ENCODE results near the gene MRGPRD. TPM values are rescaled to one million over a fixed set of nuclear protein-coding genes. Genes with fewer than 3 reads are reported as not detected.

Gene MRGPRD
- total RNA-seq, 1 donor from 2014 or later: not detected

Other genes starting within 250 kb of the MRGPRD start
- 1.1 and 1.7 TPM in 2 replicates for gene TESMIN, start 229.5 kb downstream of the MRGPRD start, total RNA-seq
- gene CPT1A, start 139.1 kb downstream of the MRGPRD start, total RNA-seq: 2.3 and 2.8 TPM in 2 replicates
- 67.4 and 69.1 TPM in 2 replicates for gene MRPL21, start 77.2 kb downstream of the MRGPRD start, total RNA-seq
- gene IGHMBP2, start 77.1 kb downstream of the MRGPRD start, total RNA-seq: 14.0 and 14.9 TPM in 2 replicates
- gene MRGPRF, start 32.3 kb upstream of the MRGPRD start, total RNA-seq: 3.2 and 4.1 TPM in 2 replicates
- 8.4 and 9.5 TPM in 2 replicates for gene TPCN2, start 67.9 kb upstream of the MRGPRD start, total RNA-seq
- not detected in 2 replicates for gene SMIM38, start 174.9 kb upstream of the MRGPRD start, total RNA-seq